HG03108 (cell line): Measurements from ENCODE around the gene PTPRN2.
"Not testable (repeated sequence)": the region's sequence is repeated elsewhere in the genome, so short reads cannot be mapped to it uniquely, and the experiment has no call there.

ENCODE experiments used
- ATAC-seq: cut with Tn5 transposase; IDR thresholded peaks from one replicate; pipeline ENCODE4 v1.9.1; 2021; ENCODE audit warnings: moderate library complexity; ENCODE audit not compliant: unreplicated experiment

The PTPRN2 gene

GRCh38 chr7:157930441-157930840 is 657.2 kb downstream of the PTPRN2 start:
- ATAC-seq, result no peak

- ATAC-seq, result no peak
These were observed 658.0 kb downstream of the PTPRN2 start for GRCh38 chr7:157929671-157930070.

GRCh38 chr7:157928808-157929425 is 658.7 kb downstream of the PTPRN2 start:
- ATAC-seq, result no peak

GRCh38 chr7:157928171-157928794 is 659.3 kb downstream of the PTPRN2 start:
- no peak for ATAC-seq

- no peak for ATAC-seq
These were observed 660.2 kb downstream of the PTPRN2 start for GRCh38 chr7:157927313-157927925.

GRCh38 chr7:157926521-157927150 is 661.0 kb downstream of the PTPRN2 start:
- ATAC-seq, result no peak

- ATAC-seq, result no peak
These were observed 661.5 kb downstream of the PTPRN2 start for GRCh38 chr7:157926107-157926506.

- ATAC-seq, result no peak
These were observed 662.2 kb downstream of the PTPRN2 start for GRCh38 chr7:157925383-157925875.

GRCh38 chr7:157923903-157924630 is 663.6 kb downstream of the PTPRN2 start:
- ATAC-seq, result no peak

GRCh38 chr7:157922576-157922975 is 665.0 kb downstream of the PTPRN2 start:
- ATAC-seq, result no peak

GRCh38 chr7:157918326-157919080 is 669.1 kb downstream of the PTPRN2 start:
- no peak for ATAC-seq

GRCh38 chr7:157916946-157917640 is 670.5 kb downstream of the PTPRN2 start:
- ATAC-seq, result no peak

GRCh38 chr7:157910446-157910845 is 677.2 kb downstream of the PTPRN2 start:
- no peak for ATAC-seq

- ATAC-seq, result not testable (repeated sequence)
These were observed 677.6 kb downstream of the PTPRN2 start for GRCh38 chr7:157910045-157910444.

- ATAC-seq, result no peak
These were observed 678.3 kb downstream of the PTPRN2 start for GRCh38 chr7:157909370-157909769.

- no peak for ATAC-seq
These were observed 679.4 kb downstream of the PTPRN2 start for GRCh38 chr7:157908006-157908782.

GRCh38 chr7:157907091-157907490 is 680.5 kb downstream of the PTPRN2 start:
- no peak for ATAC-seq

- no peak for ATAC-seq
These were observed 681.0 kb downstream of the PTPRN2 start for GRCh38 chr7:157906583-157906982.
